ENCODE measurements around the gene TBCA.

TBCA gene

DNA sequence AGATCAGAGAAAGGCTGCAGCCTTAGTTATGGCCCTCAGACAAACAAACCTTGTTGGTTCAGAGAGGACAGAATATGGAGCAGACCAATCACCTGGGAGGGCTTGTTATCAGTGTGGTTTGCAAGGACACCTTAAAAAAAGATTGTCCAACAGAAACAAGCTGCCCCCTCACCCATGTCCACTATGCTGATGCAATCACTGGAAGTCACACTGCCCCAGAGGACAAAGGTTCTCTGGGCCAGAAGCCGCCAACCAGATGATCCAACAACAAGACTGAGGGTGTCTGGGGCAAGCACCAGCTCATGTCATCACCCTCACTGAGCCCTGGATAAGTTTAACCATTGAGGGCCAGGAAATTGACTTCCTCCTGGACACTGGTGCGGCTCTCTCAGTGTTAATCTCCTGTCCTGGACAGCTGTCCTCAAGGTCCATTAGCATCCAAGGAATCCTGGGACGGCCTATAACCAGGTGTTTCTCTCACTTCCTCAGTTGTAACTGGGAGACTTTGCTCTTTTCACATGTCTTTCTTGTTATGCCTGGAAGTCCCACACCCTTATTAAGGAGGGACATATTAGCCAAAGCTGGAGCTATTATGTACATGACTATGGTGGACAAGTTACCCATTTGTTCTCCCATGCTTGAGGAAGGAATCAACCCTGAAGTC is 36.9 kb upstream of the TBCA start:
- no peak overlapping the region for H3K4me2 ChIP-seq (ENCODE audit: low read length)
- peaks cover 8% of the 10 kb centered on the region; the same call in 1 of the 2 replicates for H3K9me3 ChIP-seq (ENCODE audit: control insufficient read depth, insufficient read depth, low read length)
- H3K79me2 ChIP-seq (ENCODE audit: control insufficient read depth, low read length) = no peaks in the 10 kb centered on the region
- H3F3A ChIP-seq (ENCODE audit: control insufficient read depth, insufficient read depth) = no peaks in the 10 kb centered on the region
- no peaks in the 10 kb centered on the region for H3K4me1 ChIP-seq (ENCODE audit: control insufficient read depth, low read length)
- no peaks in the 10 kb centered on the region for H4K20me1 ChIP-seq (ENCODE audit: control insufficient read depth, insufficient read depth, low read depth, low read length)
- no peak for TF ChIP-seq EZH2phosphoT487 (IDR thresholded peaks at IDR 0.05; ENCODE audit: borderline replicate concordance, low read length)
- TF ChIP-seq, protein P1, sequence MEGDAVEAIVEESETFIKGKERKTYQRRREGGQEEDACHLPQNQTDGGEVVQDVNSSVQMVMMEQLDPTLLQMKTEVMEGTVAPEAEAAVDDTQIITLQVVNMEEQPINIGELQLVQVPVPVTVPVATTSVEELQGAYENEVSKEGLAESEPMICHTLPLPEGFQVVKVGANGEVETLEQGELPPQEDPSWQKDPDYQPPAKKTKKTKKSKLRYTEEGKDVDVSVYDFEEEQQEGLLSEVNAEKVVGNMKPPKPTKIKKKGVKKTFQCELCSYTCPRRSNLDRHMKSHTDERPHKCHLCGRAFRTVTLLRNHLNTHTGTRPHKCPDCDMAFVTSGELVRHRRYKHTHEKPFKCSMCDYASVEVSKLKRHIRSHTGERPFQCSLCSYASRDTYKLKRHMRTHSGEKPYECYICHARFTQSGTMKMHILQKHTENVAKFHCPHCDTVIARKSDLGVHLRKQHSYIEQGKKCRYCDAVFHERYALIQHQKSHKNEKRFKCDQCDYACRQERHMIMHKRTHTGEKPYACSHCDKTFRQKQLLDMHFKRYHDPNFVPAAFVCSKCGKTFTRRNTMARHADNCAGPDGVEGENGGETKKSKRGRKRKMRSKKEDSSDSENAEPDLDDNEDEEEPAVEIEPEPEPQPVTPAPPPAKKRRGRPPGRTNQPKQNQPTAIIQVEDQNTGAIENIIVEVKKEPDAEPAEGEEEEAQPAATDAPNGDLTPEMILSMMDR (IDR thresholded peaks at IDR 0.05; ENCODE audit: low read depth, low read length, poor library complexity, severe bottlenecking) = no peak
- H3K27me3 ChIP-seq (ENCODE audit: control insufficient read depth, low read length) = no peaks in the 10 kb centered on the region
- H3K9me2 ChIP-seq (replicated peaks; ENCODE audit: control insufficient read depth, low read length) = no peaks in the 10 kb centered on the region
- H3K27ac ChIP-seq (ENCODE audit: low read depth, low read length) = no peak overlapping the region
- no peaks in the 10 kb centered on the region for H3K36me3 ChIP-seq (ENCODE audit: control insufficient read depth, low read length)
- no peak overlapping the region for H3K4me3 ChIP-seq (ENCODE audit: low read length)

GRCh38 chr5:77806213-77806843 is 30.2 kb upstream of the TBCA start:
- no peaks in the 10 kb centered on the region for H3F3A ChIP-seq (ENCODE audit: control insufficient read depth, insufficient read depth)
- no peaks in the 10 kb centered on the region for H3K4me1 ChIP-seq (ENCODE audit: control insufficient read depth, low read length)
- no peak overlapping the region for H3K27ac ChIP-seq (ENCODE audit: low read depth, low read length)
- no peak overlapping the region for H3K4me3 ChIP-seq (ENCODE audit: low read length)
- peaks cover 8% of the 10 kb centered on the region; the same call in 1 of the 2 replicates for H3K9me3 ChIP-seq (ENCODE audit: control insufficient read depth, insufficient read depth, low read length)
- no peak overlapping the region for H3K4me2 ChIP-seq (ENCODE audit: low read length)
- TF ChIP-seq EZH2phosphoT487 (IDR thresholded peaks at IDR 0.05; ENCODE audit: borderline replicate concordance, low read length) = no peak
- TF ChIP-seq, protein P1 (IDR thresholded peaks at IDR 0.05; ENCODE audit: low read depth, low read length, poor library complexity, severe bottlenecking) = no peak
- no peaks in the 10 kb centered on the region for H3K36me3 ChIP-seq (ENCODE audit: control insufficient read depth, low read length)
- no peaks in the 10 kb centered on the region; the same call in 1 of the 2 replicates for H3K27me3 ChIP-seq (ENCODE audit: control insufficient read depth, low read length)
- no peaks in the 10 kb centered on the region for H3K79me2 ChIP-seq (ENCODE audit: control insufficient read depth, low read length)
- H3K9me2 ChIP-seq (replicated peaks; ENCODE audit: control insufficient read depth, low read length) = no peaks in the 10 kb centered on the region
- no peaks in the 10 kb centered on the region for H4K20me1 ChIP-seq (ENCODE audit: control insufficient read depth, insufficient read depth, low read depth, low read length)

DNA sequence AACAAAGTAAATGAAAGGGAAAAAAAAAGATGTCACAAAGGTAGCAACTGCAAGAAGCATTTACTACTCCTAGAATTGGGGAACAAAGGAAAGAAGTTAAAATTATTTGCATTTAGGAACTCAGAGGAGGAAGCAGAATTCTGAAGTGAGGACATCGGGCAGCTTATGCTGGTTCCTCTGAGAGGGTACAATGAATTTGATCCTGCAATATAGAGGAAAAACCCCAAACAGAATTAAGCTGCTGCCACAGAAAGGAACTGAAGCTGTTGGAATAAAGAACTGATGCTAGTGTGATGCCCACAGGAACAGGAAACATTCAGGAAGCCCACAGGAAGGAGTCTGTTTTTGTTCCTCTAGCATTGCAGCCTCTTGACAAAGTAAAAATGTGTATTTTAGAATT is 22.3 kb upstream of the TBCA start:
- H3K4me2 ChIP-seq (ENCODE audit: low read length) = no peak overlapping the region
- H3K9me3 ChIP-seq (ENCODE audit: control insufficient read depth, insufficient read depth, low read length) = no peaks in the 10 kb centered on the region
- no peaks in the 10 kb centered on the region for H3K9me2 ChIP-seq (replicated peaks; ENCODE audit: control insufficient read depth, low read length)
- no peak for TF ChIP-seq EZH2phosphoT487 (IDR thresholded peaks at IDR 0.05; ENCODE audit: borderline replicate concordance, low read length)
- TF ChIP-seq, protein P1 (IDR thresholded peaks at IDR 0.05; ENCODE audit: low read depth, low read length, poor library complexity, severe bottlenecking) = no peak
- no peak overlapping the region for H3K27ac ChIP-seq (ENCODE audit: low read depth, low read length)
- H3K36me3 ChIP-seq (ENCODE audit: control insufficient read depth, low read length) = no peaks in the 10 kb centered on the region
- peaks cover 8% of the 10 kb centered on the region for H3K4me1 ChIP-seq (ENCODE audit: control insufficient read depth, low read length)
- no peaks in the 10 kb centered on the region for H4K20me1 ChIP-seq (ENCODE audit: control insufficient read depth, insufficient read depth, low read depth, low read length)
- H3K27me3 ChIP-seq (ENCODE audit: control insufficient read depth, low read length) = no peaks in the 10 kb centered on the region
- H3F3A ChIP-seq (ENCODE audit: control insufficient read depth, insufficient read depth) = no peaks in the 10 kb centered on the region
- H3K79me2 ChIP-seq (ENCODE audit: control insufficient read depth, low read length) = no peaks in the 10 kb centered on the region
- no peak overlapping the region for H3K4me3 ChIP-seq (ENCODE audit: low read length)
